ENCODE results near the gene SCARB2.
"Not testable (repeated sequence)": the region's sequence is repeated elsewhere in the genome, so short reads cannot be mapped to it uniquely, and the experiment has no call there.

The SCARB2 gene

GRCh38 chr4:76213415-76214176, at the start of gene SCARB2:
Gene SCARB2, minus strand, starts transcription at chr4:76213824. Its CDS starts 281 bp downstream, at chr4:76213543.
- in situ Hi-C loops (cut with MboI; ENCODE audit: low sequenced_read_pairs): no loop called here

GRCh38 chr4:76260571-76260970, 46.9 kb upstream of the SCARB2 start:
- in situ Hi-C loops (cut with MboI; ENCODE audit: low sequenced_read_pairs): no loop called here

- in situ Hi-C loops (cut with MboI; ENCODE audit: low sequenced_read_pairs): no loop called here
Observed at GRCh38 chr4:76257824-76258223, 44.2 kb upstream of the SCARB2 start.

- in situ Hi-C loops (cut with MboI; ENCODE audit: low sequenced_read_pairs): no loop called here
Observed at GRCh38 chr4:76256968-76257367, 43.3 kb upstream of the SCARB2 start.

GRCh38 chr4:76256032-76256431, 42.4 kb upstream of the SCARB2 start:
- in situ Hi-C loops (cut with MboI; ENCODE audit: low sequenced_read_pairs): no loop called here

GRCh38 chr4:76253511-76253910, 39.9 kb upstream of the SCARB2 start:
- in situ Hi-C loops (cut with MboI; ENCODE audit: low sequenced_read_pairs): no loop called here

GRCh38 chr4:76252271-76252653, 38.6 kb upstream of the SCARB2 start:
- in situ Hi-C loops (cut with MboI; ENCODE audit: low sequenced_read_pairs): no loop called here

GRCh38 chr4:76251441-76252270, 38.0 kb upstream of the SCARB2 start, which contains the start of gene FAM47E:
Gene FAM47E, plus strand, starts transcription at chr4:76251721. Its CDS starts 26 bp downstream, at chr4:76251747.
- in situ Hi-C loops (cut with MboI; ENCODE audit: low sequenced_read_pairs): no loop called here

- in situ Hi-C loops (cut with MboI; ENCODE audit: low sequenced_read_pairs): no loop called here
Observed at GRCh38 chr4:76250962-76251361, 37.3 kb upstream of the SCARB2 start.

GRCh38 chr4:76246852-76247251, 33.2 kb upstream of the SCARB2 start:
- in situ Hi-C loops (cut with MboI; ENCODE audit: low sequenced_read_pairs): no loop called here

GRCh38 chr4:76246025-76246424, 32.4 kb upstream of the SCARB2 start:
- in situ Hi-C loops (cut with MboI; ENCODE audit: low sequenced_read_pairs): no loop called here

GRCh38 chr4:76243877-76244276, 30.3 kb upstream of the SCARB2 start:
- in situ Hi-C loops (cut with MboI; ENCODE audit: low sequenced_read_pairs): not testable (repeated sequence)

- in situ Hi-C loops (cut with MboI; ENCODE audit: low sequenced_read_pairs): no loop called here
Observed at GRCh38 chr4:76240236-76240635, 26.6 kb upstream of the SCARB2 start.

GRCh38 chr4:76238701-76239100, 25.1 kb upstream of the SCARB2 start:
- in situ Hi-C loops (cut with MboI; ENCODE audit: low sequenced_read_pairs): no loop called here

- in situ Hi-C loops (cut with MboI; ENCODE audit: low sequenced_read_pairs): no loop called here
Observed at GRCh38 chr4:76238236-76238635, 24.6 kb upstream of the SCARB2 start.

- in situ Hi-C loops (cut with MboI; ENCODE audit: low sequenced_read_pairs): no loop called here
Observed at GRCh38 chr4:76235915-76236314, 22.3 kb upstream of the SCARB2 start.

GRCh38 chr4:76235407-76235806, 21.8 kb upstream of the SCARB2 start:
- in situ Hi-C loops (cut with MboI; ENCODE audit: low sequenced_read_pairs): no loop called here

GRCh38 chr4:76234679-76235044, 21.0 kb upstream of the SCARB2 start:
- in situ Hi-C loops (cut with MboI; ENCODE audit: low sequenced_read_pairs): no loop called here

GRCh38 chr4:76233967-76234678, 20.5 kb upstream of the SCARB2 start:
- in situ Hi-C loops (cut with MboI; ENCODE audit: low sequenced_read_pairs): no loop called here

- in situ Hi-C loops (cut with MboI; ENCODE audit: low sequenced_read_pairs): no loop called here
Observed at GRCh38 chr4:76233529-76233928, 19.9 kb upstream of the SCARB2 start.

- in situ Hi-C loops (cut with MboI; ENCODE audit: low sequenced_read_pairs): no loop called here
Observed at GRCh38 chr4:76233083-76233482, 19.5 kb upstream of the SCARB2 start.
